IPS-18c (cell line): ENCODE results near the gene BICD2.

Experiments used
- H3K4me3 ChIP-seq: 2 replicates; pipeline ENCODE4 v1.7.0; 2013; ENCODE audit warnings: low read depth, mild to moderate bottlenecking, low read length, moderate library complexity; ENCODE audit not compliant: insufficient read depth
- H3K9me3 ChIP-seq: one replicate; pipeline ENCODE4 v1.6.1; 2013; ENCODE audit warnings: mild to moderate bottlenecking, low read length, moderate library complexity; ENCODE audit not compliant: control insufficient read depth, insufficient read depth

Gene BICD2

DNA sequence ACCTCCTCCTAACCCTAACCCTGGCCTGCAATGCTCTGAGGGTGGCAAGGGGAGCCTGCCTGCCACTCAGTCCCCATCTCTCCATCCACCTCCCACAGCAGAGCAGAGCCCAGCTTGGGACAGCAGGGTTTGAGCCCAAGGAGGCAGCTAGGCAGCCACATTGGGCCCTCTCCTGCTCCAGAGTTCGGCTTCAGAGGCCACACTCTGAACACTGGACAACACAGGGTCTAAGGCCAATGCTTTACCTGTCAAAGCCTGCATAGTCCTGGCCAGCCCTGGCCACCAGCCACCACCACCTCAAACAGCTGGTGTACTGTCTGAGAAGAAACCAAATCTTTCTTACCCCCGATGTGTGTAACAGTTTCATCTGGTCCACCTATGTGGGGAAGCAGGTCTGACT, 5.2 kb downstream of the BICD2 start:
- Histone ChIP-seq H3K4me3 (no peak overlapping the region), H3K9me3 (no peaks in the 10 kb centered on the region)

DNA sequence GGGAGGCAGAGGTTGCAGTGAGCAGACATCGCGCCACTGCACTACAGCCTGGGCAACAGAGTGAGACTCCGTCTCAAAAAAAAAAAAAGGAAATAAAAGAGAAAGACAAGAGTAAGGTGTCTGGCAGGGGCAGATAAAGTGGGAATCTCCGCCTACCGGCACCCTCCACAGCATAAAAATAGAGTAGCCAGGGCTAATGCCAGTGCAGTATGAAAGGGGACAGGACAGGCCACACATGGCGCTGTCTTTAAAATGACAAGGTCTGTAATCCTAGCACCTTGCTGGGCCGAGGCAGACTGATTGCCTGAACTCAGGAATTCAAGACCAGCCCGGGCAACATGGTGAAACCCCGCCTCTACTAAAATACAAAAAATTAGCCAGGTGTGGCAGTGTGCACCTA, 7.8 kb downstream of the BICD2 start:
- H3K4me3 ChIP-seq: no peak overlapping the region
- H3K9me3 ChIP-seq: no peaks in the 10 kb centered on the region

DNA sequence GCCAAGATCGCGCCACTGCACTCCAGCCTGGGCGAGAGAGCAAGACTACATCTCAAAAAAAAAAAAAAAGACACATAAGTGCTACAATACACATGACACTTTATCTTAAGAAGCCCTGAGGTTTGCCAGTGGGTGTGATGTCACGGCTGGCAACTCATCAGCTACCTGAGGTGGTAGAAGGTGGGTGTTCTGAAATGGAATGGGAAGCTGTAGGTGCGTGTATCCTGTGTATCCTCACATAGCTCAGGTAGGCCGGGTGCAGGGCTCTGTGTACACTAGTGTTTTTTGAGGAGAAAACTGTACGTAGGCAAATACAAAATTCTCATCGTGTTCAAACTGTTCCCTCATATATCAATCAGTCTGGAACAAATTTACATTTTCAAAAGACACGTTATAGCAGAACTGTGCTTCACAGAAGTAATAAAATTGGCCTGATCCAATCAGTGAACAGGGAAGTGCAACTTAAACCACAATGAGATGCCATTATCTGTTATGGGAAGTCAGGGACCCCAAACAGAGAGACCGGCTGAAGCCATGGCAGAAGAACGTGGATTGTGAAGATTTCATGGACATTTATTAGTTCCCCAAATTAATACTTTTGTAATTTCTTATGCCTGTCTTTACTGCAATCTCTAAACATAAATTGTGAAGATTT, 10.4 kb downstream of the BICD2 start:
- Histone ChIP-seq H3K9me3 (no peaks in the 10 kb centered on the region), H3K4me3 (no peak overlapping the region)

DNA sequence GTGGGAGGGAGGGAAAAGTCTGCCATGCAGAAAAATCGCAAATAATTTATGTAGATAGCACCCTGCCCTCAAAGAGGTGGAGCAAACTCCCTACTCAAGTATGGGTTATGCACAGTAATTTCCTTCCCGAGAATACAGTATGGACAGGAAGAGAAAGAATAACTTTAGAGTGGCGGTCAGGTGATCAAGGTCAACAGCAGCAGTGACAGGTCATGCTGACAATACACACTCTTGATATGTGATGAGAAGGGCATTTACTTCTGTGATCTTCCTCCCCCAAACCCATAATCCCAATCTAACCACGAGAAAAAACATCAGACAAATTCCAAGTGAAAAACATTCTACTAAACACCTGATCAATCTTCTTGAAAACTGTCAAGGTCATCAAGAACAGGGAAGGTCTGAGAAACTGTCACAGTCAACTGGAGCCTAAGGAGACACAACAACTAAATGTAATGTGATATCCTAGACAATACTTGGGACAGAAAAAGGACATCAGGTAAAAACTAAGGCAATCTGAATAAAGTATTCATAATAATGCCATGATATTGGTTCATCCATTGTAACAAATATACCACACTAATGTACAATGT, 11.7 kb downstream of the BICD2 start:
- Histone ChIP-seq H3K9me3 (no peaks in the 10 kb centered on the region), H3K4me3 (no peak overlapping the region)

DNA sequence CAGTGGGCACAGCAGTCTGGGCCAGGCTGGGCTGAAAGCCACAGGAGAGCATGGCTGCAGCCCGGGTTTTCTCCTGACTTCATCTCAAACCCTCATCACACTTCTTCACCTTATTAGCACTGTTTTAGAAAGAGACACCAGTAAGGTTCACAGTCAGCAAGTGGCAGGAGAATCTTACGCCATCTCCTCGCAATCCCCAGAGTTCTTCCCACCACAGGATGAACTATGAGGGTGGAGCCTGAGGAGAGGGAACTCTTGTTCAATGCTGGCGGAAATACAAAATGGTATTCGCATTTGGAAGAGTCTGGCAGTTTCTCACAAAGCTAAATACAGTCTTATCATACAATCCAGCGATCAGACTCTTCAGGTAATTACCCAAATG, 14.7 kb downstream of the BICD2 start:
- Histone ChIP-seq H3K4me3 (no peak overlapping the region), H3K9me3 (no peaks in the 10 kb centered on the region)

DNA sequence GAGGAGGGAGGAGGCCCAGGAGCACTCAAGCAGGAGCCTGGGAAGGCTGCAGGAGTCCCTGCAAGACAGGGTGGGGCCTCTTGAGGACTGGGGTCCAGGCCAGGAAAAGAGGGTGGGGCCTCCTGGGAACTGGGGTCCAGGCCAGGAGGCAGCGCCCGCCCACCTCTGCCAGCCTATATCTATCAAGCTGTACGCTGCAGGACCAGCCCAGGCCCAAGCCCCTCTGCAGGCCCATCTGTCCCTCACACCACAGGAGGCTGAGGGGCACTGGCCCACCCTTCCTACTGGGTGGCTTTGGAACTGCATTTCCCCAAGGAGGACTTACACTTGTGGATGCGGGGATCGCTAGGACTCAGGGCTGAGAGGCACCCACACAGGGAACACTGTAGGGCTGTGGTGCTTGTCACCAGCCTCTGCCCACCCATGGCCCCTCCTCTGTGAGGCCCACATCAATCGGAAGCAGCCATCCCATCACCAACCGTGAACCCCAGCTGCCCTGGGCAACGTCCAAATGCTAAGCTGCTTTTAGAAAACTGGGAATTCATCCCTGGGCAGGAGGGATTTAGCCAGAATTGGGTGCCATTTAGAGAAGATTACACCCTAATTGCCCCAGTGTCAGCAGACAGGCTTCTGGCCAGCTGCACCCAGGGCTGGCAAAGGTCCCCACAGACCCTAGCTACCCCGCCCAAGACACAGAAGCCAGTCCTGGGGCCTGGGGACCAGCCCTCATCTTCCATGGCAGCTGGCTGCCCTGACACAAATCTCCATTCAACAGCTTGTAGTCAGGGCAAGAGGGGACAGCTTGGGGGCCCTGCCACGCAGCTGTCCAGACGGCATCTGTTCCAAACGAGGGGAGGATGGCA, 15.3 kb downstream of the BICD2 start:
- Histone ChIP-seq H3K4me3 (no peak overlapping the region), H3K9me3 (no peaks in the 10 kb centered on the region)

DNA sequence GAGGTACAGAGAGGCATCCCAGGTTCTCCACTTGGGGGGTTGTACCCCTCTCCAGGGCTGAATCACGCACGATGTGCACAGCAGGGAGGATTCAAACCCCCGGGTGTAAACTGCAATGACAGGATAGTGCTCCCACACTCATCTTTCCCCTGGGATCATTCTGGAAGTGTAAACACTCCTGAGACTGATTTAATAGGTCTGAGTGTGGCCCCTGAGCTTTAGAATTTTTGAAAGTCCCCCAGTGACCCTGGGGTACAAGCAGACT, 16.5 kb downstream of the BICD2 start:
- Histone ChIP-seq H3K9me3 (no peaks in the 10 kb centered on the region), H3K4me3 (no peak overlapping the region)

DNA sequence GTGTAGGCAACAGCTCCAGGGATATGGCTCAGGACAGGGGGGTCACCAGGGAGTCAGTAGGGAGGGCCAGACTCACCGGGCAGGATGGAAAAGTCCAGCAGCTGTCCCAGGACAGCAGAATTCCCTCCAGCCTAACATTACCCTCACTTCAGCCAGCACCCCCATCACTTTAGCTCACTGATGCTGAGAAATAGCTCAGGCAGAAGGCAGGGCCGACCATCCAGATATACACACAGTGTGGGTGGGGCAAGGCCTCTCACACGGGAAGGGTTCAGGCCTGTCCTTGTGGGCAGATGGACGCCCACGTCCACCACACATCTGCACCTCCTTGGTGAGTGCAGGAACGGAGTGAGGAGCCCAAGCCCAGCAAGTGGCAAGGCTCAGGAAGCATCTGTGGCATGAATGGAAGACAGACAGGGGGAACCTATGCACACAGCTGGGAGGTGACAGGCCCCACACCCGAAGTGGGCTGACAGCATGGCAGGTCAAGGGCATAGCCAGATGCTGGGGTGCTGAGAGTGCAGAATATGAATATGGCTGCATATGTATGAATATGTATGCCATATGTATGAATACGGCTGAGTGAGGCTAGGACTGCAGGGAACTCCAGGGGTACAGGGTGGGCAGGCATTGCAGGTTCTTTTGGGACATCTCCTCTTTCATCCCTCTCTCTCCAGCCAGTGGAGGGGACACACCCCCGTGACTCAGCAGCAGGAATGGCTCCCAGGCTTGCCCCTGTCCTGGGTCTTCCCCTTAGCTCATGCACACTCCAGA, 17.0 kb downstream of the BICD2 start:
- no peaks in the 10 kb centered on the region for H3K9me3 ChIP-seq
- H3K4me3 ChIP-seq: no peak overlapping the region

DNA sequence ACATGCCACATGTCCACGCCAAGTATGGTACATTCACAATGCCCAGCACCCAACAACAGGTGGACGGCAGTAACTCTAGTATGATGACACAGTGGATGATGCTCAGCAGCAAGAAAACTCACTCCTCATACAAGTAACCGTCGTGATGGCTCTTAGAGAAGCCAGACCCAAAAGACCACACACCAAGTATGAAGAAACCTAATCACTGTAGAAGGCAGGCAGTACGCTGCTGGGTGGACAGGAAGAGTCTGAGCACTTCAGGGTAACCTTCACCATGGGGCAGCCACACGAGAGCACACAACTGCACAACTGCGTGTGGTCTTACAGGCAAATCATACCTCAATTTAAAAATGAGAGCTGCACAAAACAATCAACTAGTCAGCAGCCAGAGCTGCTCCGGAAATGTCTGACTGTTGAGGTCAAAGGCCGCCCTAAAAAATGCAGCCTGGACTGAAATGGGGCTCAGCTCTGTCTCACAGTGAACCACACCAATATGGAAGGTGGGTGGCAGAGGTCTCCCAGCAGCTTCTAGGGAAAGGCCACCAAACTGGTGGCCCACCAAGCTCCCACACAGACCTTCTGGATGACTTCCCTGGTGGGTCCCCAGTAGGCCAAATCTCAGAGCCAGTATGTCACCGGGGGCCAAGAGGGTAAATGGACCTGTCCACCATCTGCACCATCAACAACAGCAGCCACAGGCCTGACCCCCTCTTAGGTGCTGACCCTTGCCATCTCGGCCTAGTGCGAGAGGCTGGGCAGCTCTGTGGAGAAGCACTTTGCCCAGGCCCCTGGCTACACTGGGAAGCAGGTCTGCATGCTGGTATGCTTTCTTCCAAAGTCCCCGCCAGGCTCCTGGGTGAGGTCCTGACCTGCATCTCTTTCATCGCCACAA, 17.8 kb downstream of the BICD2 start:
- H3K4me3 ChIP-seq: no peak overlapping the region
- H3K9me3 ChIP-seq: no peaks in the 10 kb centered on the region

DNA sequence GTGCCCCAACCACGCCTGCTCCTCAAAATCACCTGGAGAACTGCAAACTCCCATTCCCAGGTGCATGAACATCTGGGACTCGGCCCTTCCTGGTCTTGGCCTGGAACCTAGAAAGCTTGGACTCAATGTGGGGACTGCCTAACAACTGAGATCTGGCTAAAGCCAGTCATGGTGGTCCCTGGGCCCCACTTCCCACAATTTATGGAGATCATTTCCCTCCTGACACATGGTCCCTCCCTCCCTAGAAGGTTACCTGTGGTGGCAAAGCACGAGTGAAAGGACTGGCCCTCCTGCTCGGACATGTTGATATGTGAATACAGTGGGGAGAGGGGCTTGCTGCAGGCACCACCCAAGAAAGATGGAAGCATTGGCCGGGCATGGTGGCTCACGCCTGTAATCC, 18.8 kb downstream of the BICD2 start:
- Histone ChIP-seq H3K4me3 (no peak overlapping the region), H3K9me3 (no peaks in the 10 kb centered on the region)

DNA sequence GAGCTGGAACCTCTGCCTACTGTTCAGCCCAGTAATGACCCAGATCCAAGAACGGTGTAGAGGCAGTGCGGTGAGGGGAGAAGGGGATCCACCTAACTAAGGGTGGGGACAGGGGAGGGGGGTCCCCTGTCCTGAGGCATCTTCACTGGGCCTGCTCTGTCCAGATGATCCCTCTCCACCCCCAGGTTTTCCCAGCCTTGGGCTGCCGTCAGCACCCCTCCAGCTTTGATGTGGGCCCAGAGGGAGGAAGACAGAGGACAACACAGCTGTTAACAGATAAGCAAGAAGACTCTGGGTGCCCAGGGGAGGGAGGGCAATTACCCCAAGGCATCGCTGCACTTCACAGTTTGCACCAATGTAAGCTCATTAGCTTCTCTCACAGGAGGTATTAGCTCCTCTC, 19.3 kb downstream of the BICD2 start:
- no peak overlapping the region for H3K4me3 ChIP-seq
- H3K9me3 ChIP-seq: no peaks in the 10 kb centered on the region

DNA sequence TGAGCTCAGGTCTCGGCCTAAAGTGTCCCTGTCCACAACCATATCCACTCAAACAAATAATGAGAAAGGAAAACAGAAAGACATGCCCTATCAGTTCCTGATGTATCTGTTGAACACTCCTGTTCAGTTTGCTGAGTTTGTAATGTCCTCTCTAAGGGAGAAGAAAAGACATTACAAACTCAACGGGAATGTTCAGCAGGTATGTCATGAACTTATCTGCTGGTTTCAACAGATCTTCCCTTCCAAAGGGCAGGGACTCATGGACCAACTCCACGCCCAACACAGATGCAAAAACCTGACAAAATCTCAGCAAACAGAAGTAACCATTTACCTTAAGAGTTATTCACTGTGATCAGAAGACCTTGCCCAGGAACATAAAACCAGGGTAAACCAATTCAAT, 23.7 kb downstream of the BICD2 start:
- H3K9me3 ChIP-seq: no peaks in the 10 kb centered on the region
- H3K4me3 ChIP-seq: no peak overlapping the region

DNA sequence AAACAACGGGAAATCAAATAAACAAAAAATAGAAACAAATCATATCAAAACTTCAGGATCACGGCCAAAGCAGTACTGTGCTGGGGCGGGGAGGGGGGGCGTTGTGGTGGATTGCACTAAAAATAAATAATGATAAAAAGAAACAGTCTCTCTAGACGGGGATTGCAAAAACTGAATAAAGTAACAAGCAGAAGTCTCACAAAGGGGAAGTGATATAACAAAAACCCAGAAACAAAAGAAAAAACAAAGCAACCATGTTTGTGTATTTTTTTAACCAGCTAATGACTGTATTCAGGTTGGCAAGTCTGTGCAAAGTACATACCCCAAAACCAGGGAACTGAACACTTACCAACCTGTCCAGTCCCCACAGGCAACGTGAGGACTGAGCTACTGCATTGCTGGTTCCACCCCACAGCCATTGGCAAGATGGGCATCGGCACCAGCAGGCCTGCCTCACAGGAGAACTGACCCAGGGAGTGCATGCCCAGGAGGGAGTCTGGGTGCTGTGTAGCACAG, 24.1 kb downstream of the BICD2 start:
- no peak overlapping the region for H3K4me3 ChIP-seq

DNA sequence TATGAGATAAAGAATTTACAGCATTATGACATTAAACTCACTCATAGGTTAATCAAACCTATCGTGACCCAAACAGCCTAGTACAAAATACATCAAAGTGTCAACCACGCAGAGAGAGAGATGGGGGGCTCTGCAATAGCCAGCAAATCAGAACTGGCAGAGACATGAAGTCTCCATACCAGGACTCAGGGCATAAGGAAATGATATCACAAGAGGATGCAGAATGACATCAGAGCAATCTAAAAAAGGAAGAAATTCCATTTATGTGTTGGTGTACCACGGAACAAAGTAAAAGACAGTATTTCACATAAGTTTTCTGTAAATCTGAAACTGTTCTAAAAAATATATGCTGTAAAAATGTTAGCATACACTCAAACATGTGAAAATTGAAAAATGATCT, 24.6 kb downstream of the BICD2 start:
- no peaks in the 10 kb centered on the region for H3K9me3 ChIP-seq
- no peak overlapping the region for H3K4me3 ChIP-seq

More for the DNA sequence above, 24.1 kb downstream of the BICD2 start:
- no peaks in the 10 kb centered on the region for H3K9me3 ChIP-seq

DNA sequence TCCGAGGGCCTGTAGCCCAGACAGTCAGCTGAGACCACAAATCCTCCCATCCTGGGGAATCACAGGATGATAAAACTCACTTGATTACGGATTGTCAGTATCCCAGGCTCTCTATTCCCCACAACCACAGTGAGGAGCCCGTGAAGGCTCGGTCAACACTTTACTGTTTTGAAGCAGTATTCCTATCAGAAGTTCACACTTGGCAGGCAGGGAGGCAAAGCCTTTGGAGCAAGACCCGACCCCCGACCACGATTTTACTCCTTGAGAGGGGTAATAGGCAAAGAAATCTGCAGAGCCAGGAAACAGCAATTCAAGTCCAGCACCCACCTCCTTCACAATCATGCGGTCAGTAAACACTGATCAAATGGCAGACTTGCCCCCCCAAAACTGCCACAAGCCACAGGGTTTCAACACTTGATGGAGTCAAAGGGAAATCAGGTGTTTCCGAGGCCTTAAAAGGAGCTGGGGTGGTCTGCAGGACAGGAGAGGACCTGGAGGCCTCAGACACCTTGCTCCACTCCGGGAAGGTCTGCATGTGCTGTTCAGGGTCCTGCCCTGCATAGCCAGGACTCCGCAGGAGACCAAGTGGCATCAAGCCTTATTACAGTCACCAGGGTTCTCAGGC, 25.2 kb downstream of the BICD2 start:
- Histone ChIP-seq H3K4me3 (no peak overlapping the region), H3K9me3 (no peaks in the 10 kb centered on the region)

DNA sequence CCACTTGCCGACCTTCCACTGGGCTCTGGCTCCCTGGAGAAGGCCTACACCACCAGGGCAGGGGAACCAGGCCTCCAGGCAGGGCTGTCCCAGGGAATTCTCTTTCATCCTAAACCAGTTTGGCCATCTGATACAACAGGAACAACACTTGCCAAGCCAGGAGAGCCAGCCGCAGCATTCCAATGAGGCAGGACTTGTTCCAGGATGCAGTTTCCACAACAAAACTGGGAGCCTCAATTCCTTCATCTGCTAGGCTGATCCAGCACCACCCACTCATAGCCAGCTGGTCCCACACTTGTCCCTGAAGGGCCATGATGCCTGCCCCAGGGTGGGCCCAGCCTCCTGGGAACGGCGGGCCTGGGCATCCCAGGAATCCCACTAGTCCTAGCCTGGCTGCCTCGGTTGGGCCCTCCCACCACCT, 26.0 kb downstream of the BICD2 start:
- Histone ChIP-seq H3K4me3 (no peak overlapping the region), H3K9me3 (no peaks in the 10 kb centered on the region)
